Mesodermal cell (in vitro differentiated cells): Measurements from ENCODE around the gene AACS.
"Not testable (repeated sequence)": the region's sequence is repeated elsewhere in the genome, so short reads cannot be mapped to it uniquely, and the experiment has no call there.

Experiments
- H3K27ac ChIP-seq: 2 replicates; pipeline ENCODE4 v1.7.0; 2013; ENCODE audit warnings: mild to moderate bottlenecking, low read depth, low read length, moderate library complexity; ENCODE audit not compliant: severe bottlenecking
- H3K36me3 ChIP-seq: 2 replicates; pipeline ENCODE4 v1.7.1; 2013; ENCODE audit warnings: mild to moderate bottlenecking, low read length, moderate library complexity; ENCODE audit not compliant: control insufficient read depth, insufficient read depth
- H3K4me1 ChIP-seq: one replicate; pipeline ENCODE4 v1.7.1; 2013; ENCODE audit warnings: mild to moderate bottlenecking, low read length; ENCODE audit not compliant: insufficient read depth, control insufficient read depth, poor library complexity, severe bottlenecking
- H3K4me3 ChIP-seq: 2 replicates; pipeline ENCODE4 v1.7.0; 2013; ENCODE audit warnings: low read length, control low read depth, mild to moderate bottlenecking; ENCODE audit not compliant: insufficient read depth, poor library complexity, severe bottlenecking; ENCODE audit errors: extremely low read depth
- H3K9me3 ChIP-seq: 2 replicates; pipeline ENCODE4 v1.7.1; 2013; ENCODE audit warnings: mild to moderate bottlenecking, low read length, moderate library complexity; ENCODE audit not compliant: control insufficient read depth
- WGBS, 2 experiments: methylation state at CpG; one replicate each; pipeline ENCODE4 v1.1.5; 2013; ENCODE audit warnings: missing lambda C conversion rate in 2 of 2; ENCODE audit not compliant: insufficient coverage in 2 of 2; 5-methylcytosine and 5-hydroxymethylcytosine counted together

Gene AACS

DNA sequence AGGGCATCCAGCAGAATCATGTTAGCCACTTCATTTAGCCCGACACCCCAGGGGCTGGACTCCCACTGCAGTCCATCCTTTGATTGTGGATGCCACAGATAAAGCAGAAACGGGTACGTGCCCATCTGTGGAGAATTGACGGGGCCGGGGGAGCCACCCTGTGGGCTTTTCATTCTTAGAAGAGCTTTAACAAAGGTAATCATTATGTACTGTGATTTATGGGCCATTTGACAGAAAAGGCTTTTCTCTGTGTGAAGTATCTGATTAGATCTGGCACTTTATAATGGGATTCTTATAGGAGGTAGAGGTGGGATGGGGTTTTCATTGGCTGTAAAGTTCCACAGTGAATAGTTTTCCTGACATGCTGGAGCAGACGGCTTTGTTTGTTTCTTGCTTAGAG is 40.4 kb downstream of the AACS start:
- no peak overlapping the region for H3K27ac ChIP-seq
- H3K4me1 ChIP-seq: no peaks in the 10 kb centered on the region
- WGBS, 2 experiments: 80 to 95% methylated on average over 5 of the region's 6 CpGs
- H3K9me3 ChIP-seq: no peaks in the 10 kb centered on the region
- no peak overlapping the region for H3K4me3 ChIP-seq
- peaks cover 62% of the 10 kb centered on the region for H3K36me3 ChIP-seq

DNA sequence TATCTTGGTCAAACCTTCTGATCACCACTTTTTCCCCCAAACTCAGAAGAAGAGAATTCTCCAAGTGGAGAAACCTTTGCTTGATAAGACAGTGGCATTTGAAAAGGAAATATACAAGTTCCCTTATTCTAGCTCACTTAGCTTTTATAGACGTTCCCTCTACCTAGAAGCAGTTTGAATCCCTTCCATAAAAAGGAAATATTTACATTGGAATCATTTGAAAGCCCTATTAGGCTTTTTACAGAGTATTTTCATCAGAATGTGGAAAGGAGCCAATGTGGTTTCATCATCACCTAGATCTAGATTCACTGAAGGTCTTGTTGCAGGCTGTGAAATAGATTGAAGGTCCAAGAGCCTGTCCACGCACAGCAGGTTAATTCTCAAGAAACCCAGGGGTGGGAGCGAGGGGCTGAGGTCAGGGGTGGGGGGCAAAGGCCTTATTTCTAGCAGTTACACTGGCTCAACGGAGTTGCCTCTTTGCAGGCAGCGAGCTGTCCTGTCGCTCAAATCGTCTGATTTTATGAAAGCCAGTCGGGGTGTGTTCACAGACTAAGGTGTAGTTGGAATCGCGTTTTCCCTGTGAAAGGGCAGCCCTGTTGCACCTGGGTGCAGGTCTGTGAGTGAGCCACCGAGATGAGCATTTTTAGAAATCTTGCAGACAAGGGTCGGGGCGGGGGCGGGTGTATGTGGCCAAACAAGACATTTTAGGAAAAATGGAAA is 45.6 kb downstream of the AACS start:
- 91 to 92% methylated on average over 10 to 13 of the region's 14 CpGs for WGBS, 2 experiments
- H3K27ac ChIP-seq: no peak overlapping the region
- peaks cover 3% of the 10 kb centered on the region for H3K4me1 ChIP-seq
- H3K9me3 ChIP-seq: no peaks in the 10 kb centered on the region
- peaks cover 65% of the 10 kb centered on the region for H3K36me3 ChIP-seq
- H3K4me3 ChIP-seq: no peak overlapping the region

DNA sequence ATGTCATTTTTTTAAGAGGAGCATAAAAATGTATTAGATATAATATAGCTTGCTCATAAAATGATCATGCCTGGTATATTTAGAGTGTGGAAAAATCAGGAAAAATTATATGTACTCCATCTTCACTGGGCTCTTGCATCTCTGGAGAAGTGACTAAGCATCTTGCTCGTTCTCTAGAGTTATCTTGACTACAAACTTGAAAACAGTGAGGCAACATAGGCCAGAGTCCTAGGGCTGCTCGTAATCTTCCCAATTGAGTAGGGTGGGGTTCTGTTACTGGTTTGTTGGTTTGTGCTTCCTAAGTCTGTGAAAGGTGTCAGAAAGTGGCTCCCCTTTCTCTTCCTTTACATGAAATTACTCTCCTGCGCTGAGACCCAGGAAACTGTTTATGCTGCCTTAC is 46.2 kb downstream of the AACS start:
- no peak overlapping the region for H3K4me3 ChIP-seq
- no peaks in the 10 kb centered on the region for H3K9me3 ChIP-seq
- peaks cover 3% of the 10 kb centered on the region for H3K4me1 ChIP-seq
- WGBS, 2 experiments: 100% methylated on average over 1 of the region's 3 CpGs; no CpG with 5 or more reads in 1 of the 2 experiments
- H3K27ac ChIP-seq: no peak overlapping the region
- peaks cover 62% of the 10 kb centered on the region for H3K36me3 ChIP-seq

DNA sequence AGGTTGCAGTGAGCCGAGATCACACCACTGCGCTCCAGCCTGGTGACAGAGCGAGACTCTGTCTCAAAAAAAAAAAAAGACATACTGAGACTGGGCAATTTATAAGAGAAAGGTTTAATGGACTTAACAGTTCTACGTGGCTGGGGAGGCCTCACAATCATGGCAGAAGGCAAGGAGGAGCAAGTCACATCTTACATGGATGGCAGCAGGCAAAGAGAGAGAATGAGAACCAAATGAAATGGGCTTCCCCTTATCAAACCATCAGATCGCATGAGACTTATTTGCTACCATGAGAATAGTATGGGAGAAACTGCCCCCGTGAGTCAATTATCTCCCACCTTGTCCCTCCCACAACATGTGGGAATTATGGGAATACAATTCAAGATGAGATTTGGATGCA is 47.4 kb downstream of the AACS start:
- WGBS, 2 experiments: 100% methylated on average over 1 of the region's 6 CpGs
- H3K27ac ChIP-seq, H3K4me3 ChIP-seq, H3K4me1 ChIP-seq, H3K9me3 ChIP-seq: not testable (repeated sequence)
- H3K36me3 ChIP-seq: peaks cover 56% of the 10 kb centered on the region

GRCh38 chr12:125113263-125113662 is 48.0 kb downstream of the AACS start:
- Histone ChIP-seq H3K4me3 (no peak overlapping the region), H3K9me3 (no peaks in the 10 kb centered on the region), H3K27ac (no peak overlapping the region), H3K36me3 (peaks cover 55% of the 10 kb centered on the region), H3K4me1 (peaks cover 3% of the 10 kb centered on the region)
- 89 to 96% methylated on average over 8 of the region's 8 CpGs for WGBS, 2 experiments

DNA sequence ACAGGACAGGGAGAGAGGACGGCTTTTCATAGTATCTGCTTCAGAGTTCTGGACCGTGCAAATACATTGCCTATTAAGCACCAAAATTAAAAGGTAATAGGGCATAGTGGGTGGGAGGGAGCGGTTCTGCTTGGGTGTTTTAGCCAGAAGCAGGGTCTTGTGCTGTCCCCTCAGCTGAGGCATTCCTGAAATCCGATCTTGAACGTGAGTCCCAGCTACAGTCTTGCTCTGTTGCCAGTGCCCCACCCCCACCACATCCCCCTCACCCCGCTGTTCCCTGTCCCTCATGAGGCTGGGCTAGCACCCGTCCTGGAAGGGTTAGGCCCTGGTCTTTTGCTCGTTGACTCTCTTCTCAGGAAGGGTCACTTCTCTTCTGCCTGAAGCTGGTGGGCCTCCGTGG is 48.6 kb downstream of the AACS start:
- WGBS, 2 experiments: 82 to 90% methylated on average over 5 to 7 of the region's 9 CpGs
- peaks cover 57% of the 10 kb centered on the region for H3K36me3 ChIP-seq
- peaks cover 3% of the 10 kb centered on the region for H3K4me1 ChIP-seq
- H3K4me3 ChIP-seq: no peak overlapping the region
- no peaks in the 10 kb centered on the region for H3K9me3 ChIP-seq
- H3K27ac ChIP-seq: no peak overlapping the region

- no peak overlapping the region for H3K4me3 ChIP-seq
- no peaks in the 10 kb centered on the region for H3K9me3 ChIP-seq
- peaks cover 58% of the 10 kb centered on the region for H3K36me3 ChIP-seq
- 97 to 98% methylated on average over 33 to 39 of the region's 40 CpGs for WGBS, 2 experiments
- H3K4me1 ChIP-seq: peaks cover 3% of the 10 kb centered on the region
- H3K27ac ChIP-seq: no peak overlapping the region
These were observed 49.3 kb downstream of the AACS start for GRCh38 chr12:125114365-125115141.

- 98 to 99% methylated on average over 11 of the region's 12 CpGs for WGBS, 2 experiments
- Histone ChIP-seq H3K36me3 (peaks cover 46% of the 10 kb centered on the region), H3K9me3 (no peaks in the 10 kb centered on the region), H3K27ac (no peak overlapping the region), H3K4me1 (no peaks in the 10 kb centered on the region), H3K4me3 (no peak overlapping the region)
These were observed 55.3 kb downstream of the AACS start for GRCh38 chr12:125120566-125120965.

DNA sequence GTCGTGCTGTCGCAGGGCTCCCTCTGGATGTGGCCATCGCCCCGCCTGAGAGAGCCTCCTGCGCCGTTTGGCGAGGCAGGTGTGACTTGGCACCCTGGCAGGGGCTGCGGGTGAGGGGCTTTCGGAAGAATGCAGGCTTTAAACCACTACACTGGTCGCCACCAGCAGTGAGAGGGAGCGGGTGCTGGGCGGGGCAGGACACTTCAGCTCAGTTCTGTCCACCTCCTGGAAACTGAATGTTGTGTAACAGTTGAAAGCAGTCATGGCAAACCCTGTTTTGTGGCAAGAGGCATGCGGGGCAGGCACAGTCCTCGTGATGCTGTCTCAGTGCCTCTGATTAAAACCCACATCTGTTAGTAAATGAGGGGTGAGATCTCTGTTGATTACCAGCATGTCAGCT is 55.9 kb downstream of the AACS start:
- Histone ChIP-seq H3K4me1 (no peaks in the 10 kb centered on the region), H3K36me3 (peaks cover 44% of the 10 kb centered on the region), H3K9me3 (no peaks in the 10 kb centered on the region), H3K27ac (no peak overlapping the region), H3K4me3 (no peak overlapping the region)
- 96 to 98% methylated on average over 12 to 13 of the region's 14 CpGs for whole genome bisulfite sequencing, 2 experiments

GRCh38 chr12:125122668-125123067 is 57.4 kb downstream of the AACS start:
- H3K36me3 ChIP-seq: peaks cover 45% of the 10 kb centered on the region
- H3K27ac ChIP-seq: no peak overlapping the region
- no peaks in the 10 kb centered on the region for H3K9me3 ChIP-seq
- WGBS, 2 experiments: 89% methylated on average over 14 of the region's 14 CpGs
- H3K4me1 ChIP-seq: no peaks in the 10 kb centered on the region
- no peak overlapping the region for H3K4me3 ChIP-seq
